IPS-NIHi7 (cell line): ENCODE measurements around the gene PDE2A.
A peak's percentile ranks its signal among the peaks of the same experiment; 100 is the strongest.

ENCODE experiments used
- DNase-seq: peaks from one replicate; pipeline ENCODE4 v3.0.0; 2012; ENCODE audit warnings: mixed read lengths; ENCODE audit errors: extremely low spot score

Gene PDE2A

GRCh38 chr11:72673943-72674828 is at the start of gene PDE2A:
Gene PDE2A (minus strand): TSS chr11:72674422. CDS start chr11:72674207, 215 bp downstream.
- no peak for DNase-seq

- DNase-seq = no peak
Measured at GRCh38 chr11:72723508-72723907, 49.3 kb upstream of the PDE2A start.

GRCh38 chr11:72722050-72722748 is 48.0 kb upstream of the PDE2A start:
- DNase-seq = peak; percentile 82

GRCh38 chr11:72721689-72722049 is 47.4 kb upstream of the PDE2A start:
- no peak for DNase-seq

- DNase-seq = no peak
Measured at GRCh38 chr11:72721276-72721675, 47.1 kb upstream of the PDE2A start.

- no peak for DNase-seq
Measured at GRCh38 chr11:72720784-72721183, 46.6 kb upstream of the PDE2A start.

- DNase-seq = no peak
Measured at GRCh38 chr11:72720047-72720446, 45.8 kb upstream of the PDE2A start.

GRCh38 chr11:72719551-72719950 is 45.3 kb upstream of the PDE2A start:
- no peak for DNase-seq

- DNase-seq = no peak
Measured at GRCh38 chr11:72719144-72719543, 44.9 kb upstream of the PDE2A start.

GRCh38 chr11:72718101-72718501 is 43.9 kb upstream of the PDE2A start:
- no peak for DNase-seq

GRCh38 chr11:72716788-72717435 is 42.7 kb upstream of the PDE2A start:
- no peak for DNase-seq

GRCh38 chr11:72716290-72716689 is 42.1 kb upstream of the PDE2A start:
- DNase-seq = no peak

- no peak for DNase-seq
Measured at GRCh38 chr11:72712841-72713240, 38.6 kb upstream of the PDE2A start.

- no peak for DNase-seq
Measured at GRCh38 chr11:72712168-72712751, 38.0 kb upstream of the PDE2A start.

- no peak for DNase-seq
Measured at GRCh38 chr11:72711141-72711540, 36.9 kb upstream of the PDE2A start.

GRCh38 chr11:72710278-72710677 is 36.1 kb upstream of the PDE2A start:
- no peak for DNase-seq

GRCh38 chr11:72709478-72710238 is 35.4 kb upstream of the PDE2A start:
- no peak for DNase-seq

GRCh38 chr11:72707032-72707431 is 32.8 kb upstream of the PDE2A start:
- DNase-seq = no peak

GRCh38 chr11:72706579-72706978 is 32.4 kb upstream of the PDE2A start:
- DNase-seq = no peak

- DNase-seq = peak; percentile 57
Measured at GRCh38 chr11:72705442-72706365, 31.5 kb upstream of the PDE2A start.
